ENCODE measurements around the gene WDR90. TPM values are rescaled to one million over a fixed set of nuclear protein-coding genes. Genes with fewer than 3 reads are reported as not detected.
A peak's percentile ranks its signal among the peaks of the same experiment; 100 is the strongest.
"Not testable (repeated sequence)": the region's sequence is repeated elsewhere in the genome, so short reads cannot be mapped to it uniquely, and the experiment has no call there.

WDR90 gene
- total RNA-seq, 1 experiment from 2014 or later, result 39.8 TPM

GRCh38 chr16:681746-682427 is 32.7 kb downstream of the WDR90 start:
- in situ Hi-C loops (cut with HindIII; ENCODE audit: low sequenced_read_pairs), result no loop called here
- DNase-seq (ENCODE audit: low spot score), result no peak

- in situ Hi-C loops (cut with HindIII; ENCODE audit: low sequenced_read_pairs), result no loop called here
- no peak for DNase-seq (ENCODE audit: low spot score)
These were observed 33.6 kb downstream of the WDR90 start for GRCh38 chr16:682493-683395.

- in situ Hi-C loops (cut with HindIII; ENCODE audit: low sequenced_read_pairs), result no loop called here
- no peak for DNase-seq (ENCODE audit: low spot score)
These were observed 34.4 kb downstream of the WDR90 start for GRCh38 chr16:683396-684070.

- DNase-seq (ENCODE audit: low spot score), result peak; percentile 91
- in situ Hi-C loops (cut with HindIII; ENCODE audit: low sequenced_read_pairs), result no loop called here
These were observed 35.1 kb downstream of the WDR90 start, which contains the start of gene JMJD8 for GRCh38 chr16:684071-684794. TSS of gene JMJD8 (minus strand) at chr16:684334. CDS start at chr16:684319, 15 bp downstream.

GRCh38 chr16:684961-685696 is 36.0 kb downstream of the WDR90 start:
- in situ Hi-C loops (cut with HindIII; ENCODE audit: low sequenced_read_pairs), result no loop called here
- no peak for DNase-seq (ENCODE audit: low spot score)

- peak; percentile 55 for DNase-seq (ENCODE audit: low spot score)
- in situ Hi-C loops (cut with HindIII; ENCODE audit: low sequenced_read_pairs), result no loop called here
These were observed 36.8 kb downstream of the WDR90 start for GRCh38 chr16:685967-686366.

GRCh38 chr16:686459-687260 is 37.5 kb downstream of the WDR90 start:
- in situ Hi-C loops (cut with HindIII; ENCODE audit: low sequenced_read_pairs), result no loop called here
- no peak for DNase-seq (ENCODE audit: low spot score)

GRCh38 chr16:687499-687898 is 38.3 kb downstream of the WDR90 start:
- DNase-seq (ENCODE audit: low spot score), result no peak
- in situ Hi-C loops (cut with HindIII; ENCODE audit: low sequenced_read_pairs), result no loop called here

- in situ Hi-C loops (cut with HindIII; ENCODE audit: low sequenced_read_pairs), result no loop called here
- no peak for DNase-seq (ENCODE audit: low spot score)
These were observed 40.2 kb downstream of the WDR90 start for GRCh38 chr16:689175-689897.

GRCh38 chr16:691242-691641 is 42.1 kb downstream of the WDR90 start:
- in situ Hi-C loops (cut with HindIII; ENCODE audit: low sequenced_read_pairs); DNase-seq (ENCODE audit: low spot score): not testable (repeated sequence)

- no peak for DNase-seq (ENCODE audit: low spot score)
- in situ Hi-C loops (cut with HindIII; ENCODE audit: low sequenced_read_pairs), result no loop called here
These were observed 43.4 kb downstream of the WDR90 start for GRCh38 chr16:692356-693108.

- in situ Hi-C loops (cut with HindIII; ENCODE audit: low sequenced_read_pairs), result no loop called here
- no peak for DNase-seq (ENCODE audit: low spot score)
These were observed 44.2 kb downstream of the WDR90 start for GRCh38 chr16:693364-693763.

GRCh38 chr16:693766-694165 is 44.6 kb downstream of the WDR90 start:
- in situ Hi-C loops (cut with HindIII; ENCODE audit: low sequenced_read_pairs), result no loop called here
- no peak for DNase-seq (ENCODE audit: low spot score)

- DNase-seq (ENCODE audit: low spot score), result no peak
- in situ Hi-C loops (cut with HindIII; ENCODE audit: low sequenced_read_pairs), result no loop called here
These were observed 45.2 kb downstream of the WDR90 start for GRCh38 chr16:694187-694862.

- in situ Hi-C loops (cut with HindIII; ENCODE audit: low sequenced_read_pairs), result no loop called here
- no peak for DNase-seq (ENCODE audit: low spot score)
These were observed 45.7 kb downstream of the WDR90 start for GRCh38 chr16:694863-695354.
